GM12878 (cell line): ENCODE measurements around the gene TP63.

Experiments used
- BHLHE40 ChIP-seq, 2 experiments: fragments of 450-650 bp in 1 of 2; IDR thresholded peaks; 2 replicates each; pipeline ENCODE4 v1.6.1; 2011 to 2017; ENCODE audit warnings: low read depth in 2 of 2, borderline replicate concordance in 1 of 2, improper control_type of control experiment in 1 of 2, low read length in 1 of 2, mild to moderate bottlenecking in 1 of 2
- CTCF ChIP-seq, 3 experiments: IDR thresholded peaks in 2 of 3; conservative IDR thresholded peaks in 1 of 3; 2 replicates each; pipeline ENCODE4 v1.5.1; 2011; ENCODE audit warnings: low read depth in 3 of 3, low read length in 3 of 3, mild to moderate bottlenecking in 3 of 3, control low read depth in 2 of 3, moderate library complexity in 2 of 3, inconsistent platforms in 1 of 3, mixed read lengths in 1 of 3; ENCODE audit not compliant: control insufficient read depth in 2 of 3, insufficient read depth in 1 of 3; ENCODE audit errors: extremely low read depth in 1 of 3
- ETV6 ChIP-seq, 2 experiments: fragments of 450-650 bp in 1 of 2; IDR thresholded peaks in 1 of 2; conservative IDR thresholded peaks in 1 of 2; 2 replicates each; pipeline ENCODE4 v1.6.1; 2014; ENCODE audit warnings: antibody characterized with exemption in 1 of 2, borderline replicate concordance in 1 of 2, low read depth in 1 of 2, mild to moderate bottlenecking in 1 of 2, moderate library complexity in 1 of 2
- EZH2 ChIP-seq: IDR thresholded peaks from 2 replicates; pipeline ENCODE4 v1.6.1; 2012; ENCODE audit warnings: low read depth, mild to moderate bottlenecking, control low read depth, inconsistent platforms, low read length, borderline replicate concordance; ENCODE audit not compliant: control insufficient read depth
- GATAD2B ChIP-seq: fragments of 450-650 bp; conservative IDR thresholded peaks from 2 replicates; pipeline ENCODE4 v1.6.1; 2017; ENCODE audit warnings: low read depth, mild to moderate bottlenecking, moderate library complexity
- RFX5 ChIP-seq: IDR thresholded peaks from 2 replicates; pipeline ENCODE4 v1.6.1; 2011; ENCODE audit warnings: low read depth, low read length, improper control_type of control experiment
- SRF ChIP-seq, 2 experiments: IDR thresholded peaks; 2 replicates each; pipeline ENCODE4 v1.6.1; 2011; ENCODE audit warnings: low read depth in 2 of 2, low read length in 2 of 2, mild to moderate bottlenecking in 1 of 2, moderate library complexity in 1 of 2
- TBL1XR1 ChIP-seq: IDR thresholded peaks from 2 replicates; pipeline ENCODE4 v1.6.1; 2012; ENCODE audit warnings: low read depth, low read length, improper control_type of control experiment
- YY1 ChIP-seq: IDR thresholded peaks from 2 replicates; pipeline ENCODE4 v1.6.1; 2011; ENCODE audit warnings: low read depth, mild to moderate bottlenecking, low read length
- TF ChIP-seq, protein P1 (sequence below): IDR thresholded peaks from 2 replicates; pipeline ENCODE4 v1.6.1; 2012; ENCODE audit warnings: low read depth, low read length, improper control_type of control experiment

DNA sequence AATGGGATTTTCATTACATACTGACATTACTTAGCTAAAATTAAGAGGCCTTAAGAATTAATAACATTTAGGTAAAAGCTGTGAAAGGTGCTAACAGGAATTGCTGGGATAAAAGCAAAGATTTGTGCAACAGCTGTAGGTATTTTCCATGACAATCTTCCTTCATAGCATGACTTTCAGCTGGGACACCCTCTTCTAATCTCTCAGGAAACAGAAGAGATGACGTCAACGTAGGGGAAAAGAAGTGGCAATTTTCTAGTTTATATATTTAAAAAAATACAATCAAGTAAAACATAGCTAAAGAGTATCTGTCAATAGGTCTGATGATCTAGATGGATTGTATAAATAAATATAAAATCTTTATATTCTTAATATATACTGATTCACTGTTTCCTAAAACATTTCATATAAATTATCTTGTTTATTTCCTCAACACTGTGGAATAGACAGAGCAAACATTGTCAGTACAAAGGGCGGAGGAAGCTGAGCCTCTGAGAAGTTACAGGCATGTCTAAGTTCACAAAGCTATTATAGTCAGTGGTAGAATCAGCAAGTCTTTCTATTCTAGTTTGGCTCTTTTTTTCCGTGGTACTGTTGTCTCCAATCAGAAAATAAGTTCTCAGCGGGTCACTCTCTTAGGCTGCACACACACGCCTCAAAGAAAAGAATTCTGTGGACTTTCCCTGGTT lies 272.5 kb downstream of the TP63 start:
- TF ChIP-seq RFX5 (no peak), CTCF (IDR thresholded peaks at IDR 0.05 in 2 of 3, conservative IDR thresholded peaks at IDR 0.05 in 1 of 3; ENCODE audit: control insufficient read depth in 2 of 3, extremely low read depth in 1 of 3, insufficient read depth in 1 of 3, low read depth in 3 of 3, low read length in 3 of 3) (no peak), EZH2 (no peak), SRF (IDR thresholded peaks at IDR 0.05; ENCODE audit: low read depth in 2 of 2, low read length in 2 of 2) (no peak), YY1 (no peak), TBL1XR1 (no peak), GATAD2B (no peak), BHLHE40 (IDR thresholded peaks at IDR 0.05; ENCODE audit: borderline replicate concordance in 1 of 2, low read depth in 2 of 2, low read length in 1 of 2) (no peak), ETV6 (conservative IDR thresholded peaks at IDR 0.05 in 1 of 2, IDR thresholded peaks at IDR 0.05 in 1 of 2; ENCODE audit: borderline replicate concordance in 1 of 2, low read depth in 1 of 2) (no peak)
- TF ChIP-seq, protein P1, sequence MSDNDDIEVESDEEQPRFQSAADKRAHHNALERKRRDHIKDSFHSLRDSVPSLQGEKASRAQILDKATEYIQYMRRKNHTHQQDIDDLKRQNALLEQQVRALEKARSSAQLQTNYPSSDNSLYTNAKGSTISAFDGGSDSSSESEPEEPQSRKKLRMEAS, result no peak
